Lower leg skin (tissue), 3 donors: ENCODE results near the gene PRG2.

Experiments
- CTCF ChIP-seq, 3 donors: fragments of 450-650 bp; IDR thresholded peaks; one replicate each; pipeline ENCODE4 v1.5.1; 2016; ENCODE audit warnings: antibody characterized with exemption in 3 of 3, mild to moderate bottlenecking in 3 of 3, moderate library complexity in 2 of 3
- POLR2A ChIP-seq, 2 donors: fragments of 450-650 bp; IDR thresholded peaks; one replicate each; pipeline ENCODE4 v1.6.1; 2016 to 2017; ENCODE audit warnings: antibody characterized with exemption in 2 of 2, mild to moderate bottlenecking in 1 of 2, moderate library complexity in 1 of 2

- TF ChIP-seq POLR2A (IDR thresholded peaks at IDR 0.05) (no peak), CTCF (IDR thresholded peaks at IDR 0.05) (no peak)
Measured at GRCh38 chr11:57361926-57362325, 28.5 kb downstream of the PRG2 start.
